HepG2 (cell line): ENCODE data around the gene AHCYL2. TPM values are rescaled to one million over a fixed set of nuclear protein-coding genes. Genes with fewer than 3 reads are reported as not detected.

Source experiments
- FOXO1 ChIP-seq: sonication (generic); formaldehyde crosslinking; IDR thresholded peaks from 2 replicates; pipeline ENCODE4 v1.4.0; 2020; ENCODE audit warnings: missing genetic modification reagents
- GTF2F1 ChIP-seq: fragments of 150-350 bp; IDR thresholded peaks from 2 replicates; pipeline ENCODE4 v1.6.1; 2014; ENCODE audit warnings: low read length
- HMG20B ChIP-seq: conservative IDR thresholded peaks from 2 replicates; pipeline ENCODE4 v1.6.1; 2016; ENCODE audit warnings: missing genetic modification reagents, missing compliant biosample characterization
- NFIC ChIP-seq: IDR thresholded peaks from 2 replicates; pipeline ENCODE4 v1.6.1; 2012; ENCODE audit warnings: mild to moderate bottlenecking, low read length, inconsistent platforms
- NRL ChIP-seq: sonication (generic); formaldehyde crosslinking; IDR thresholded peaks from 2 replicates; pipeline ENCODE4 v1.5.0; 2020; ENCODE audit warnings: missing genetic modification reagents, mild to moderate bottlenecking, moderate library complexity, borderline replicate concordance
- SMAD1 ChIP-seq: sonication (generic); formaldehyde crosslinking; IDR thresholded peaks from 2 replicates; pipeline ENCODE4 v1.4.0; 2020; ENCODE audit warnings: missing genetic modification reagents, low read depth, mild to moderate bottlenecking, borderline replicate concordance
- SOX13 ChIP-seq, 3 experiments: fragments of 450-650 bp in 1 of 3; sonication (generic) in 1 of 3; formaldehyde crosslinking in 1 of 3; IDR thresholded peaks in 2 of 3; conservative IDR thresholded peaks in 1 of 3; 2 replicates each; pipeline versions ENCODE4 v1.5.0 to v1.6.1; 2016 to 2020; ENCODE audit warnings: antibody characterized with exemption in 1 of 3, mild to moderate bottlenecking in 1 of 3, missing compliant biosample characterization in 1 of 3, missing genetic modification reagents in 1 of 3, moderate library complexity in 1 of 3
- ZKSCAN5 ChIP-seq: sonication (generic); formaldehyde crosslinking; IDR thresholded peaks from 2 replicates; pipeline ENCODE4 v1.5.1; 2020; ENCODE audit warnings: mild to moderate bottlenecking, missing genetic modification reagents
- ZNF101 ChIP-seq: sonication (generic); formaldehyde crosslinking; IDR thresholded peaks from 2 replicates; pipeline ENCODE4 v1.4.0; 2020; ENCODE audit warnings: mild to moderate bottlenecking, low read depth, missing genetic modification reagents, borderline replicate concordance
- ZNF446 ChIP-seq: sonication (generic); formaldehyde crosslinking; IDR thresholded peaks from 2 replicates; pipeline ENCODE4 v1.5.0; 2020; ENCODE audit warnings: mild to moderate bottlenecking, missing genetic modification reagents
- ZNF558 ChIP-seq: sonication (generic); formaldehyde crosslinking; IDR thresholded peaks from 2 replicates; pipeline ENCODE4 v1.9.0; 2022; ENCODE audit warnings: mild to moderate bottlenecking, missing genetic modification reagents, borderline replicate concordance
- ZNF660 ChIP-seq: sonication (generic); formaldehyde crosslinking; IDR thresholded peaks from 2 replicates; pipeline ENCODE4 v1.5.1; 2020; ENCODE audit warnings: mild to moderate bottlenecking, low read depth, missing genetic modification reagents, borderline replicate concordance
- ZNF766 ChIP-seq: sonication (generic); formaldehyde crosslinking; IDR thresholded peaks from 2 replicates; pipeline ENCODE4 v1.5.0; 2020; ENCODE audit warnings: missing genetic modification reagents, borderline replicate concordance
- polyA plus RNA-seq, 8 experiments: library from polyadenylated mRNA; depleted of rRNA in 3 of 8; stranded (reverse) in 7 of 8; unstranded in 1 of 8; fragments of >200 nt; fragmentation: Illumina TruSeq in 4 of 8; extraction: Trizol in 4 of 8; gene quantifications; 2 replicates each; pipeline versions ENCODE4 v1.2.1 to v1.2.3, GENCODE V29; 2011 to 2016; ENCODE audit warnings: low read depth in 4 of 8, missing spikeins in 1 of 8, mixed read lengths in 1 of 8; ENCODE audit not compliant: insufficient read depth in 1 of 8
- total RNA-seq, 5 experiments: library from RNA; depleted of rRNA; stranded (reverse); fragments of >200 nt; fragmentation: Illumina TruSeq; extraction: Trizol; gene quantifications; 2 replicates each; pipeline ENCODE4 v1.2.3, GENCODE V29; 2016; ENCODE audit warnings: low read depth in 1 of 5
- TF ChIP-seq, protein P1 (sequence below): sonication (generic); formaldehyde crosslinking; IDR thresholded peaks from 2 replicates; pipeline ENCODE4 v1.4.0; 2020; ENCODE audit warnings: missing genetic modification reagents, mild to moderate bottlenecking, borderline replicate concordance
- TF ChIP-seq, protein P2 (sequence below): IDR thresholded peaks from 2 replicates; pipeline ENCODE4 v1.6.1; 2018; ENCODE audit warnings: missing genetic modification reagents, mild to moderate bottlenecking, missing compliant biosample characterization
- TF ChIP-seq, protein P3 (sequence below): IDR thresholded peaks from 2 replicates; pipeline ENCODE4 v1.6.1; 2016; ENCODE audit warnings: missing compliant biosample characterization, missing genetic modification reagents, borderline replicate concordance
- TF ChIP-seq, protein P4 (sequence below): sonication (generic); IDR thresholded peaks from 2 replicates; pipeline ENCODE4 v1.6.1; 2016; ENCODE audit warnings: low read depth, borderline replicate concordance
- TF ChIP-seq, protein P5 (sequence below): IDR thresholded peaks from 2 replicates; pipeline ENCODE4 v1.4.0; 2020; ENCODE audit warnings: mild to moderate bottlenecking, missing genetic modification reagents

The AHCYL2 gene
- total and polyA plus RNA-seq, 2 of the 13 experiments (the other 11 are each of a cell fraction or from before 2014, with no cell fraction given), result 9.5 to 14.7 TPM

DNA sequence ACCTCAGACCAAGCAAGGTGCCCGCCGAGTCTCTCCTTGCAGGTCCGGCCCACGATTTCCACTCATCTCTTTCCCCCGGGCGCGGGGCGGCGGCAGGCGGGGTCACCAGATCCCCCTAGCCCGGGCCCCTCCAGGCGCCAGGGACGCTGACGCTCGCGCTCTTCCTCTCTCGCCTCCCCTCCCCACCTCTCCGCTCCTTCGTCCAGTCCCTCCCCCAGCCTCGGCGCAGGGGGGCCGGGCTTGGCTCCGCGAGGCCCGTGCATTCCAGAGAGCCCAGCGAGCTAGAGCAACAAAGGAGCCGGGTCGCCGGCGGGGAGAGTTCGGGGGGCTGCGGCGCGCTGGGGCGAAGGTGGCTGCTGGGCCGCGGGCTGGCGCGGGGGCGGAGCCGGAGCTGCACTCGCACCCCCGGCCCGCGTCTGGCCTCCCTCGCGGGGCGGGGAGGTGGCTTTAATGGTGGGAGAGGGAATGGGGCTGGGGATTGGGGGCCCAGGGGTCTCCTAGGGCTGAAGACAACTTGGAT lies 36.4 kb upstream of the AHCYL2 start, which contains the start of gene SMO (continued):
- TF ChIP-seq SMAD1 (CRISPR knock-in tag) (no peak), SOX13 (IDR thresholded peaks at IDR 0.05) (no peak), SOX13 (CRISPR knock-in tag; conservative IDR thresholded peaks at IDR 0.05 in 1 of 2, IDR thresholded peaks at IDR 0.05 in 1 of 2) (peak in 1 of 2 experiments; percentile 44; a peak in 1 of 4 replicates), HMG20B (CRISPR knock-in tag) (no peak), ZNF766 (CRISPR knock-in tag) (no peak), ZNF660 (CRISPR knock-in tag) (no peak), FOXO1 (CRISPR knock-in tag) (no peak), ZNF101 (CRISPR knock-in tag) (no peak), ZKSCAN5 (CRISPR knock-in tag) (no peak), NFIC (no peak), NRL (CRISPR knock-in tag) (no peak), ZNF446 (CRISPR knock-in tag) (no peak), GTF2F1 (no peak), ZNF558 (CRISPR knock-in tag) (no peak)
- TF ChIP-seq, protein P1, sequence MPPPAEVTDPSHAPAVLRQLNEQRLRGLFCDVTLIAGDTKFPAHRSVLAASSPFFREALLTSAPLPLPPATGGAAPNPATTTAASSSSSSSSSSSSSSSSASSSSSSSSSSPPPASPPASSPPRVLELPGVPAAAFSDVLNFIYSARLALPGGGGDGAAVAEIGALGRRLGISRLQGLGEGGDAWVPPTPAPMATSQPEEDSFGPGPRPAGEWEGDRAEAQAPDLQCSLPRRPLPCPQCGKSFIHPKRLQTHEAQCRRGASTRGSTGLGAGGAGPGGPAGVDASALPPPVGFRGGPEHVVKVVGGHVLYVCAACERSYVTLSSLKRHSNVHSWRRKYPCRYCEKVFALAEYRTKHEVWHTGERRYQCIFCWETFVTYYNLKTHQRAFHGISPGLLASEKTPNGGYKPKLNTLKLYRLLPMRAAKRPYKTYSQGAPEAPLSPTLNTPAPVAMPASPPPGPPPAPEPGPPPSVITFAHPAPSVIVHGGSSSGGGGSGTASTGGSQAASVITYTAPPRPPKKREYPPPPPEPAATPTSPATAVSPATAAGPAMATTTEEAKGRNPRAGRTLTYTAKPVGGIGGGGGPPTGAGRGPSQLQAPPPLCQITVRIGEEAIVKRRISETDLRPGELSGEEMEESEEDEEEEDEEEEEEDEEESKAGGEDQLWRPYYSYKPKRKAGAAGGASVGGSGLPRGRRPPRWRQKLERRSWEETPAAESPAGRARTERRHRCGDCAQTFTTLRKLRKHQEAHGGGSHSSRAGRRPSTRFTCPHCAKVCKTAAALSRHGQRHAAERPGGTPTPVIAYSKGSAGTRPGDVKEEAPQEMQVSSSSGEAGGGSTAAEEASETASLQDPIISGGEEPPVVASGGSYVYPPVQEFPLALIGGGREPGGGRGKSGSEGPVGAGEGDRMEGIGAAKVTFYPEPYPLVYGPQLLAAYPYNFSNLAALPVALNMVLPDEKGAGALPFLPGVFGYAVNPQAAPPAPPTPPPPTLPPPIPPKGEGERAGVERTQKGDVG (CRISPR knock-in tag), result no peak
- TF ChIP-seq, protein P2, sequence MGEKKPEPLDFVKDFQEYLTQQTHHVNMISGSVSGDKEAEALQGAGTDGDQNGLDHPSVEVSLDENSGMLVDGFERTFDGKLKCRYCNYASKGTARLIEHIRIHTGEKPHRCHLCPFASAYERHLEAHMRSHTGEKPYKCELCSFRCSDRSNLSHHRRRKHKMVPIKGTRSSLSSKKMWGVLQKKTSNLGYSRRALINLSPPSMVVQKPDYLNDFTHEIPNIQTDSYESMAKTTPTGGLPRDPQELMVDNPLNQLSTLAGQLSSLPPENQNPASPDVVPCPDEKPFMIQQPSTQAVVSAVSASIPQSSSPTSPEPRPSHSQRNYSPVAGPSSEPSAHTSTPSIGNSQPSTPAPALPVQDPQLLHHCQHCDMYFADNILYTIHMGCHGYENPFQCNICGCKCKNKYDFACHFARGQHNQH (CRISPR knock-in tag), result peak; percentile 61; the same call in 1 of the 2 replicates
- TF ChIP-seq, protein P3, sequence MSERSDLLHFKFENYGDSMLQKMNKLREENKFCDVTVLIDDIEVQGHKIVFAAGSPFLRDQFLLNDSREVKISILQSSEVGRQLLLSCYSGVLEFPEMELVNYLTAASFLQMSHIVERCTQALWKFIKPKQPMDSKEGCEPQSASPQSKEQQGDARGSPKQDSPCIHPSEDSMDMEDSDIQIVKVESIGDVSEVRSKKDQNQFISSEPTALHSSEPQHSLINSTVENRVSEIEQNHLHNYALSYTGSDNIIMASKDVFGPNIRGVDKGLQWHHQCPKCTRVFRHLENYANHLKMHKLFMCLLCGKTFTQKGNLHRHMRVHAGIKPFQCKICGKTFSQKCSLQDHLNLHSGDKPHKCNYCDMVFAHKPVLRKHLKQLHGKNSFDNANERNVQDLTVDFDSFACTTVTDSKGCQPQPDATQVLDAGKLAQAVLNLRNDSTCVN (CRISPR knock-in tag), result no peak
- TF ChIP-seq, protein P4, sequence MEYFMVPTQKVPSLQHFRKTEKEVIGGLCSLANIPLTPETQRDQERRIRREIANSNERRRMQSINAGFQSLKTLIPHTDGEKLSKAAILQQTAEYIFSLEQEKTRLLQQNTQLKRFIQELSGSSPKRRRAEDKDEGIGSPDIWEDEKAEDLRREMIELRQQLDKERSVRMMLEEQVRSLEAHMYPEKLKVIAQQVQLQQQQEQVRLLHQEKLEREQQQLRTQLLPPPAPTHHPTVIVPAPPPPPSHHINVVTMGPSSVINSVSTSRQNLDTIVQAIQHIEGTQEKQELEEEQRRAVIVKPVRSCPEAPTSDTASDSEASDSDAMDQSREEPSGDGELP, result no peak
- TF ChIP-seq, protein P5, sequence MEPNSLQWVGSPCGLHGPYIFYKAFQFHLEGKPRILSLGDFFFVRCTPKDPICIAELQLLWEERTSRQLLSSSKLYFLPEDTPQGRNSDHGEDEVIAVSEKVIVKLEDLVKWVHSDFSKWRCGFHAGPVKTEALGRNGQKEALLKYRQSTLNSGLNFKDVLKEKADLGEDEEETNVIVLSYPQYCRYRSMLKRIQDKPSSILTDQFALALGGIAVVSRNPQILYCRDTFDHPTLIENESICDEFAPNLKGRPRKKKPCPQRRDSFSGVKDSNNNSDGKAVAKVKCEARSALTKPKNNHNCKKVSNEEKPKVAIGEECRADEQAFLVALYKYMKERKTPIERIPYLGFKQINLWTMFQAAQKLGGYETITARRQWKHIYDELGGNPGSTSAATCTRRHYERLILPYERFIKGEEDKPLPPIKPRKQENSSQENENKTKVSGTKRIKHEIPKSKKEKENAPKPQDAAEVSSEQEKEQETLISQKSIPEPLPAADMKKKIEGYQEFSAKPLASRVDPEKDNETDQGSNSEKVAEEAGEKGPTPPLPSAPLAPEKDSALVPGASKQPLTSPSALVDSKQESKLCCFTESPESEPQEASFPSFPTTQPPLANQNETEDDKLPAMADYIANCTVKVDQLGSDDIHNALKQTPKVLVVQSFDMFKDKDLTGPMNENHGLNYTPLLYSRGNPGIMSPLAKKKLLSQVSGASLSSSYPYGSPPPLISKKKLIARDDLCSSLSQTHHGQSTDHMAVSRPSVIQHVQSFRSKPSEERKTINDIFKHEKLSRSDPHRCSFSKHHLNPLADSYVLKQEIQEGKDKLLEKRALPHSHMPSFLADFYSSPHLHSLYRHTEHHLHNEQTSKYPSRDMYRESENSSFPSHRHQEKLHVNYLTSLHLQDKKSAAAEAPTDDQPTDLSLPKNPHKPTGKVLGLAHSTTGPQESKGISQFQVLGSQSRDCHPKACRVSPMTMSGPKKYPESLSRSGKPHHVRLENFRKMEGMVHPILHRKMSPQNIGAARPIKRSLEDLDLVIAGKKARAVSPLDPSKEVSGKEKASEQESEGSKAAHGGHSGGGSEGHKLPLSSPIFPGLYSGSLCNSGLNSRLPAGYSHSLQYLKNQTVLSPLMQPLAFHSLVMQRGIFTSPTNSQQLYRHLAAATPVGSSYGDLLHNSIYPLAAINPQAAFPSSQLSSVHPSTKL (CRISPR knock-in tag), result peak; percentile 63
